Measurements from ENCODE around the gene ZC3H6. TPM values are rescaled to one million over a fixed set of nuclear protein-coding genes. Genes with fewer than 3 reads are reported as not detected.
"Not testable (repeated sequence)": the region's sequence is repeated elsewhere in the genome, so short reads cannot be mapped to it uniquely, and the experiment has no call there.

The ZC3H6 gene
- total RNA-seq, 1 donor from 2014 or later, result 3.2 TPM

- no peak for DNase-seq (ENCODE audit: extremely low read depth, low read depth, low spot score)
Measured at GRCh38 chr2:112322919-112323318, 47.5 kb downstream of the ZC3H6 start.

- no peak for DNase-seq (ENCODE audit: extremely low read depth, low read depth, low spot score)
Measured at GRCh38 chr2:112332123-112332696, 56.8 kb downstream of the ZC3H6 start.

GRCh38 chr2:112335600-112335999 is 60.2 kb downstream of the ZC3H6 start:
- no peak for DNase-seq (ENCODE audit: extremely low read depth, low read depth, low spot score)

DNA sequence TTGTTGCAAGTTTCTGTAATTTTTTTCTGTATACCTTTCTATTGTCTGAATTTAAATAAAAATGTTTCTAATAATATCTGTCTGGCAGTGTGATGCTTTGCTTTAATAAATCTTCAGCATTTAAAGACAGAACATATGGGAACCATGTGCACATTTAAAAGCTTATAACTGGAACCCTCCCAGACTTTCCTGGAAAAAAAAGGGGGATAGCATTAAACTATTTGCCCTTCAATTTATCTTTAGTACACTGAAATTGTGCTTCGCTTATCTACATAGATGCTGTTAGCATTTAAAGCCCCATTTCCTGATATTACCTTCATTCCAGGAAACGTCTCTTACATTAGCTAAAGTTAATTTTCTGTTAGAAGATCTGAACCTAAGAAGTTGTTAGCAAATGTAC is 64.6 kb downstream of the ZC3H6 start:
- no peak for DNase-seq (ENCODE audit: extremely low read depth, low read depth, low spot score)

GRCh38 chr2:112340475-112341267 is 65.3 kb downstream of the ZC3H6 start:
- DNase-seq (ENCODE audit: extremely low read depth, low read depth, low spot score), result no peak

DNA sequence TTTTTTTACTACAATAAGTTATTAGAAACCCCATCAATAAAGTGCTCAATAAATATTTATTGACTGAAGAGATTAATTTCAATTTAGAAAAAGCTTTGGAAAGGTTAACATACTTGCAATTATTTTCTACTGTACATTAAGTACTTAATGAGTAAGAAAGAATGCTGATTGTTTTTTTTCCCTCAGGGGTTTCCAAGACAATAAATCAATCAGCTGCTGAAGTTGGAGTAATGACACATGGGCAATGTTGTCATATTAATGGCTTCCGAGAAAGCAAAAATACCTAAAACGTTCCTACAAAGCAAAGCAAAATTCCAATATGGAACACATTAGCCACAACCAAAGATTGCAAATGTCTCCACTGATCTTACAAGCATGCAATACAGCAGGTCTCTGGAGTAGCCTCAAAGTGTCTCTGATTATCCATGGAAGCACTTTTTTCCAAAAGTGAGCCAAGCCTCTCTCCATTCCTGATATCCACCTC is 66.7 kb downstream of the ZC3H6 start:
- DNase-seq (ENCODE audit: extremely low read depth, low read depth, low spot score), result no peak

DNA sequence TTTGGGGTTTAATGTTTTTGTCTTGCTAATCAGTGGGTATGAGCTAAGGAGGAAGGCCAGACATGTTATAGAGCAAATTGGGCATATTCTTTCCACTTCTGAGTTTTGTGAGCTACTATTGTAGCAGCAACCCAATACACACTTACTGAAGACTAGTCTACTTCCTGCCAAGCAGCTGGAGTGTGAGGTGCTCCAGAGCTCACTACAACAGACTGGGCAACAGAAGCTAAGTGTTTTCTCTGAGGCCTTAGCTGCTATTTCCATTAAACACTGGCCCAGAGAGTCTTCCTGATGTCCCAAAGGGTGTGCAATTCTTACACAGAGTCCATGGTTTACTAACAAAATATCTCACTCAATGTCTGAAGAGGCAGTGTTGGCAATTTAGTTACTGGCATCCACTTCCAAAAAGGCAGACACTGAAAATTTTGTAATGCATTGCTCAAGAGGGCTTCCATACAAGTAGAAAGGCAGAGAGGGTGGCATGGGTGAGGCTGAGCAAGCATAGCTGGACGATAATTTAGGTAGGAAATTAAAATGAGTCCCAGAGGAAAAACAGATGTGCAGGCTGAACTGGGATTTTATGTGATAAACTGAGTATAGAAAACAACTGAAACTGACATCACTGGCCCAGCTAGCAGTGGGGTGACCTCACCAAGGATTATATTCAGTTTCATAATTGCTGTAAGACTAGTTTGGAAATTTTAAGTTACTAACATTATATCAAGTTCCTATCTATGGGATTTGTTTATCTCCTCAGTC is 68.6 kb downstream of the ZC3H6 start:
- DNase-seq (ENCODE audit: extremely low read depth, low read depth, low spot score), result no peak

- DNase-seq (ENCODE audit: extremely low read depth, low read depth, low spot score), result no peak
Measured at GRCh38 chr2:112345030-112346027, 69.9 kb downstream of the ZC3H6 start.

- not testable (repeated sequence) for DNase-seq (ENCODE audit: extremely low read depth, low read depth, low spot score)
Measured at GRCh38 chr2:112352292-112352691, 76.9 kb downstream of the ZC3H6 start.

- not testable (repeated sequence) for DNase-seq (ENCODE audit: extremely low read depth, low read depth, low spot score)
Measured at GRCh38 chr2:112352809-112353603, 77.6 kb downstream of the ZC3H6 start.

DNA sequence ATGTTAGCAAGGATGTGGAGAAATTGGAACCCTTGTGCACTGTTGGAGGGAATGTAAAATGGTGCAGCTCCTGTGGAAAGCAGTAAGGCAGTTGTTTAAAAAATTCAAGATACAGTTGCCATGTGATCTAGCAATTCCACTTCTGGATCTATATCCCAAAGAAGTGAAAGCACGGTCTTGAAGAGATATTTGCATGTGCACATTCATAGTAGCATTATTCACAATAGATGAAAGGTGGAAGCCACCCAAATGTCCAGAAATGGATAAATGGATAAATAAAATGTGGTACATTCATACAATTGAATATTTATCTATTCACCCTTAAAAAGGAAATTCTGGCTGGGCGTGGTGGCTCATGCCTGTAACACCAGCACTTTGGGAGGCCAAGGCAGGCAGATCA is 78.9 kb downstream of the ZC3H6 start:
- DNase-seq (ENCODE audit: extremely low read depth, low read depth, low spot score), result not testable (repeated sequence)

DNA sequence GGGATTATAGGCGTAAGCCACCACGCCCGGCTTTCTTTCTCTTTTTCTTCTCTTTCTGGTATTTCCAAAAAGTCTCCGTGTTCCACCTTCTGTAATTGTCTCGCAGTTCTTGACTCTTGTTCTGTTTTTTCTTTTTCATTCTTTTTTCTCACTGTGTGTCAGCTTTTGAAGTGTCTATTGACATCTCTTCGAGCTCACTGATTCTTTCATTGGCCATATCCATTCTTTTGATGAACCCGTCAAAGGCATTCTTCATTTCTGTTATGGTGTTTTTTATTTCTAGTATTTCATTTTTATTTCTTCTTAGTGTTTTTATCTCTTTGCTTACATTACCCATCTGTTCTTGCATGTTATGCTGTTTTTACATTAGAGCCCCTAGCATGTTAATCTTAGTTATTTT is 84.7 kb downstream of the ZC3H6 start:
- not testable (repeated sequence) for DNase-seq (ENCODE audit: extremely low read depth, low read depth, low spot score)

Other genes starting within 250 kb of the ZC3H6 start
- gene TMEM87B, start 220.3 kb upstream of the ZC3H6 start, total RNA-seq, result 23.6 and 27.9 TPM in 2 replicates
- 2.2 and 5.8 TPM in 2 replicates for gene FBLN7, start 137.2 kb upstream of the ZC3H6 start, total RNA-seq
- gene ZC3H8, start 20.6 kb upstream of the ZC3H6 start, total RNA-seq, result 4.3 and 10.9 TPM in 2 replicates
- 4.6 and 7.3 TPM in 2 replicates for gene RGPD8, start 158.0 kb downstream of the ZC3H6 start, total RNA-seq
- gene TTL, start 206.6 kb downstream of the ZC3H6 start, total RNA-seq, result 40.4 and 44.1 TPM in 2 replicates

Measured in glomerular endothelial cell (primary cell).